IPS-15b (cell line): ENCODE results near the gene ZNF296.

ENCODE experiments used
- H3K27me3 ChIP-seq: one replicate; pipeline ENCODE4 v1.6.1; 2013; ENCODE audit warnings: low read length; ENCODE audit not compliant: control insufficient read depth, insufficient read depth
- H3K36me3 ChIP-seq: one replicate; pipeline ENCODE4 v1.6.1; 2013; ENCODE audit warnings: low read length; ENCODE audit not compliant: control insufficient read depth, insufficient read depth
- H3K4me1 ChIP-seq: one replicate; pipeline ENCODE4 v1.6.1; 2013; ENCODE audit warnings: mild to moderate bottlenecking, low read length; ENCODE audit not compliant: control insufficient read depth, insufficient read depth
- H3K4me3 ChIP-seq: one replicate; pipeline ENCODE4 v1.5.1; 2013; ENCODE audit warnings: low read depth, low read length
- H3K9ac ChIP-seq: one replicate; pipeline ENCODE4 v1.6.1; 2013; ENCODE audit warnings: low read depth, mild to moderate bottlenecking, low read length
- H3K9me3 ChIP-seq: one replicate; pipeline ENCODE4 v1.6.1; 2013; ENCODE audit warnings: mild to moderate bottlenecking, low read length; ENCODE audit not compliant: control insufficient read depth, insufficient read depth

The ZNF296 gene

DNA sequence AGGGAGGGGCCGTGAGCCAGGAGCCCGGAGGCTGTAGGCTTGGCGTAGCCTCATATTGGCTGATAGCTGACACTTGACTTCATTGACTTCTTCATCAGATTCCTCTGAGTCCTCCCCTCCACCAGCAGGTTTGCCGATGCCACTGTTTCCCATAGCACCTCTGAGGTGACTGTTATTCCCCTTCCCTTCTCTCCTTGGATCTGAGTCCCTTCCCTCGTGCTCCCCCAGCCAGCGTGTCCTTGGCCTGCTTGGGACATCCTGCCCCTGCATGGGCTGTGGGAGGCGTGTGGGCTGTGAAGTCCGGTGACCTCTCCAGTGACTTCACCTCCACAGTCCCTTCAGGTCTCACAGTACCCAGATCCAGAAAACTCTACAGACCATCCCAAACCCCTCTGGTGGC is 25.5 kb upstream of the ZNF296 start:
- Histone ChIP-seq H3K9me3 (no peaks in the 10 kb centered on the region), H3K36me3 (peaks cover 2% of the 10 kb centered on the region), H3K4me3 (no peak overlapping the region), H3K9ac (no peak overlapping the region), H3K4me1 (peaks cover 36% of the 10 kb centered on the region), H3K27me3 (no peaks in the 10 kb centered on the region)

DNA sequence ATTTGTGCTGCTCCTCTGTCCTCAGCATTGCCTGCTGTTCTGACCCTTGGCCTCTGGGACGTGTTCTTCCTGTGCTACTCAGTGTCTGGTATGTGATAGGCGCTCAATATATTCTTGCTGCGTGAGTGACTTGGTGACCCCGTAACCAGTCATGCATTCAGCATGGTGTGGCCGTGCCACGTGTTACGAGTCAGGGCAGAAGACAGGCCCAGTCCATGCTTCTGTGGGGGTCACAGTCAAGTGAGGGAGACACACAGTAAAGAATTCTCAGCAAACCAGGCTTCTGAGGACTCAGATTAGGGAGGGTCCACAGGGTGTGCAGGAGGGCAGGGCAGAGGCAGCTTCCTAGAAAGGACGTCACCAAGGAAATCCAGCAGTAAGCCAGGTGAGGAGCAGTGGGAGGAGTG is 24.6 kb upstream of the ZNF296 start:
- no peaks in the 10 kb centered on the region for H3K9me3 ChIP-seq
- peaks cover 36% of the 10 kb centered on the region for H3K4me1 ChIP-seq
- no peak overlapping the region for H3K9ac ChIP-seq
- no peaks in the 10 kb centered on the region for H3K27me3 ChIP-seq
- H3K4me3 ChIP-seq: no peak overlapping the region
- H3K36me3 ChIP-seq: peaks cover 4% of the 10 kb centered on the region

DNA sequence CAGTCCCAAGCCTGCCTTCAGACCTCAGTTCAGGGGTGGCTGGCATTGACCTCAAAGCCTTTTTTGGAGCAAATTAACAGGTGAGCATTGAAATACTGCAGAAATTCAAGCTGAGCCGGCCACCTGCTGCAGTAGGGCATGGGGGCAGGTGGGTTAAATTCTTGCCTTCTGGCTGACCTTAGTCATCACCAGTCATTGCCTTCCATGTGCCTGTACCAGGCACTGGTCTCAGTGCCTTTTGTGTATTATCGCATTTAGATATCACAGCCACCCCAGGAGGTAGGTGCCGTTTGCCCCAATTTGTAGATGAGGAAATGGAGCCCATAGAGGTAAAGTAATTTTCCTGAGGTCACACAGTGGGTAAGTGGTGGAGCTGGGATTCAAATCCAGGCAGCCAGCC is 23.9 kb upstream of the ZNF296 start:
- peaks cover 7% of the 10 kb centered on the region for H3K36me3 ChIP-seq
- no peak overlapping the region for H3K4me3 ChIP-seq
- no peaks in the 10 kb centered on the region for H3K9me3 ChIP-seq
- no peaks in the 10 kb centered on the region for H3K27me3 ChIP-seq
- H3K9ac ChIP-seq: no peak overlapping the region
- H3K4me1 ChIP-seq: peaks cover 36% of the 10 kb centered on the region

DNA sequence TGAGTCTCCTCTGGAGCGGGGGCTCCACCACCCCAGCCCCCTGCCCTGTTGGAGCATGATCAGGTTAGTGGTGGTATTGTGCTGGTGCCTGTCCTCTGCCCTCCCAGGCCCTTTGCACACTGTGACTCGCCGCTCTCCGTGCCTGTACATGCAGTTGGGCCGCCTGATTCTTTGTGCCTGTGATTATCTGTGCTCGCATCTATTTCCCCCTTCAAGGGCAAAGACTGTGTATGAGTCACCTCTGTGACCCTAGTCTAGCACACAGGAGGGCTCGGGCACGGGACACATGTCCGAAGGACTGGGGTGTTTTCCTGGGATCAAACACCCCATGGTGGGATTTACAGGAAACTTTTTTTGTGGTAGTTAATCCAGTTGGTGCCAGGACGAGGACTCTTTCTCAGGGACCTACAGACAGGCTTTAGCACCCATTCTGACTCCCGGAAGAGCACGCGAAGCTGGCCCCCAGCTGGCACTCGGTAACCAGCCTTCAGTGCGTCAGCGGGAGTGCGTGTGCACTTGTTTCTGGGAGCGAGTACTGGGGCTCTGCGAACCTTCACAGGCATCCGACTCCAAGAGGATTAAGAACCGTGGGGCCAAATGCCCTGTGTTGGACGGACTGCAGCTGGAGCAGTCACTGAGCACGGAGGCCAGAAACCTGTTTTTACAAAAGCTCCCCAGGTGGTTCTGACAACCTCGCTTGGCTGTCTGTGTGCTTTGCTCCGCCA is 23.4 kb upstream of the ZNF296 start:
- Histone ChIP-seq H3K4me1 (peaks cover 36% of the 10 kb centered on the region), H3K27me3 (no peaks in the 10 kb centered on the region), H3K36me3 (peaks cover 7% of the 10 kb centered on the region), H3K9ac (no peak overlapping the region), H3K9me3 (no peaks in the 10 kb centered on the region), H3K4me3 (no peak overlapping the region)

DNA sequence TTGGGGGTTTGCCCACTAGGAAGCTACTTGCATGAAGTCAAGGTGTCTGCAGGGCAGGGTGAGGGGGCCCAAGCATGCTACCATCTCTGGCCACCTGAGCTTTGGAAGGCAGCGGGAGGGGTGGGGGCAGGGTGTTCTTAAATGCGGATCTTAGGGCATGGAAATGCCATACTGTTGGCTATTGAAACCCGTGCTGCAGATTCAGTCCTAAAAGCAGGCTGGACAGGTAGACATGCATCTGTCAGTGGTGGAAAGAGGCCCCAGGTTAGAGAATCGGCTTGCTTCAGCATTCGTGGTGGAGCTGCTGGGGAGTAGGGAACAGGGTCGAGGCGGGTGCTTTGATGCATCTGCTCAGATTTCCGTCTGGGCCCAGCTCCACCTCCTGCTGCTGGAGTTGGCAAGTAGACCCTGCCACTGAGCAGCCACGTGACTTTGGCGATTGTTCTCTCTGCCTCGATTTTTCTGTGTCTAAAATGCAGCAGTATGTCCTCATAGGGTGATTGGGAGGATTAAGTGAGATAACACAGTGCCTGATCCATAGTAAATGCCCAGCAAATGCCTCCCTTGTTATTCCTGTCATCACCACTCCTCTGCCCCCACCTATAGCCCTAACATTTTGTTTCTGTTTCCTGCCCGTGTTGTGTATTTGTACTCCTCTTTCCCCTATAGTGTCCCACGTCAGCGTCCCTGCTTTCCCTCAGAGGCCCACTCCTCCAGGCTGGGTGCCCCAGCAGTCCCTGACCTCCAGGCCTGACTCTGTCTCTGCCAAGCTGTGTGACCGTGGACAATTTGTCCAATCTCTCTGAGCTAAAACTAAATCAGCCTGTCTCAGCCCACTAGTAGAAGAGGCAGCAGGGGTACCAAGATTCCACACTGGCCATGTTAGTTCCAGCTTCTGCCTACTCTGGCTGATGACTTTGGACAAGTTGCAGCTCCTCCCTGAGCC is 22.5 kb upstream of the ZNF296 start:
- H3K36me3 ChIP-seq: peaks cover 7% of the 10 kb centered on the region
- H3K9ac ChIP-seq: peak overlapping the region; percentile 49

DNA sequence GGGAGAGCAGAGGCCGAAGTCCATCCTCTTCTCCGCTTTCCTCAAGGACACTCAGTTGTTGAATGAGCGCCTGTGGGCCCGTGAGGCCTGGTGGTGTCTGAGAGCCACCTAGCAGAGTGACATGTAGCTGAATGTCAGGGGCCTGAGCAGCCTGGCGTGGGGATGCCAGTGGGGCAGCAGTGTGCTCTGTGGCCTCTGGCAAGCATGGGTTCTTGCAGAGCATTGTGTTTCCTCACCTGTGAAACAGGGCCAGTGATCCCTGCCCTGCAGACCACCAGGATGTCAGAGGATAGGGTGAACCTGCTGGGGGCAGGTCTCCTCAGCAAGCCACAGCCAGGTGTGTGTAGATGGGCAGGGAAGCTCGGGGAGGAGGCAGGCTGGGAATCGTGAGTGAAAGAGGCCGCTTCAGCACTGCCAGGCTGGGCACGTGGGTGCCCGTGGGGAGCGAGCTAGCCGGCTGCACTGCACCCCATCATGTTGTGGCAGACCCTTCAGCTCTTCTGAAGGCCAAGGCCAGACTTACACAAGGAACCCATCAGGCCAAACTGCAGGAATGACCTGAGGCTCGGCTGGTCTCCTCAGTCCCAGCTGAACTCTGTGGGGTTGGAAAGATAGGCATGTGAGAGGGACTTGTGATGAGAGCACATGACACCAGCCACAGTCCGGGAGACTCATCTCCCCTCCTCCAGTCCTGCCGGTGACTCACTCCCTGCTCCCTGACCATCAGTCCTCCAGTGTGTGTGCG is 21.7 kb upstream of the ZNF296 start:
- peaks cover 7% of the 10 kb centered on the region for H3K36me3 ChIP-seq
- peaks cover 34% of the 10 kb centered on the region for H3K4me1 ChIP-seq
- no peaks in the 10 kb centered on the region for H3K27me3 ChIP-seq
- no peak overlapping the region for H3K4me3 ChIP-seq
- no peaks in the 10 kb centered on the region for H3K9me3 ChIP-seq
- peak overlapping the region; percentile 49 for H3K9ac ChIP-seq

More for the DNA sequence above, 22.5 kb upstream of the ZNF296 start:
- H3K4me3 ChIP-seq: no peak overlapping the region
- H3K4me1 ChIP-seq: peaks cover 37% of the 10 kb centered on the region
- H3K9me3 ChIP-seq: no peaks in the 10 kb centered on the region
- no peaks in the 10 kb centered on the region for H3K27me3 ChIP-seq

DNA sequence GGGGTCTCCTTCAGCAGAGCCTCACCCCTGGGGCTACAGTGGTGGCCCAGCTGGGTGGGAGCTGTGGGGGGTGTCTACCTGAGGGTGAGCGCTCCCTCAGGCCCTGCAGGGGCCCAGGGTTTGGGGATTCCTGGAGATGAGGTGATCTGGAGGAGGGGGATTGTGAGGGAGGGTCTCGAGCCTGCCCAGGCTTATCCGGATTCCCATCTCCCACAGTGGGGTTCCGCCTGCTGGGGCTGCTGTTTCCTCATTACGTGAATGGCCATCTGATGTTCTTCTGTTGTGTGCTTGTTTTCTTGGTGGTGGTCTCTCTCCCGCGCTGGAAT is 21.1 kb upstream of the ZNF296 start:
- Histone ChIP-seq H3K36me3 (peaks cover 6% of the 10 kb centered on the region), H3K27me3 (no peaks in the 10 kb centered on the region), H3K4me3 (no peak overlapping the region), H3K9me3 (no peaks in the 10 kb centered on the region), H3K4me1 (peaks cover 28% of the 10 kb centered on the region), H3K9ac (peak overlapping the region; percentile 49)

DNA sequence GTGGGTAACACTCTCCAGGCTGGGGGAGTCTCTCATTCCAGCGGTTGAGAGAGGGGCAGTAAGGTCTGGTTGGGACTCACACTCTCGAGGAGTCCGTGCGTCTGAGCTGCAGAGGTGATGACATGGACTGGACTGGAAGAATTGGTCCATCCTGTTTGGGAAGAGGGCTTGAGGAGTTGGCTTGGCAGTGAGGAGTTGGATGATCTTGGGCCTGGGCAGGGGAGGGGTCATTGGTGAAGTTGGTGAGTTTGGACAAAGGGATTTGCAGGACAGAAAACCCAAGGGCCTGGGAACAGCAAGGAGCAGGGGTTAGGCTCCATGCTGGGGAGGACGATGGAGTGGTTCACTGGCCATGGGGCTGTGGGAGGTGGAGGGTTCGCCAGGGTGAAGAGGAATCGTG is 20.4 kb upstream of the ZNF296 start:
- Histone ChIP-seq H3K4me3 (no peak overlapping the region), H3K9ac (no peak overlapping the region), H3K4me1 (peaks cover 27% of the 10 kb centered on the region), H3K27me3 (no peaks in the 10 kb centered on the region), H3K36me3 (peaks cover 5% of the 10 kb centered on the region), H3K9me3 (no peaks in the 10 kb centered on the region)

DNA sequence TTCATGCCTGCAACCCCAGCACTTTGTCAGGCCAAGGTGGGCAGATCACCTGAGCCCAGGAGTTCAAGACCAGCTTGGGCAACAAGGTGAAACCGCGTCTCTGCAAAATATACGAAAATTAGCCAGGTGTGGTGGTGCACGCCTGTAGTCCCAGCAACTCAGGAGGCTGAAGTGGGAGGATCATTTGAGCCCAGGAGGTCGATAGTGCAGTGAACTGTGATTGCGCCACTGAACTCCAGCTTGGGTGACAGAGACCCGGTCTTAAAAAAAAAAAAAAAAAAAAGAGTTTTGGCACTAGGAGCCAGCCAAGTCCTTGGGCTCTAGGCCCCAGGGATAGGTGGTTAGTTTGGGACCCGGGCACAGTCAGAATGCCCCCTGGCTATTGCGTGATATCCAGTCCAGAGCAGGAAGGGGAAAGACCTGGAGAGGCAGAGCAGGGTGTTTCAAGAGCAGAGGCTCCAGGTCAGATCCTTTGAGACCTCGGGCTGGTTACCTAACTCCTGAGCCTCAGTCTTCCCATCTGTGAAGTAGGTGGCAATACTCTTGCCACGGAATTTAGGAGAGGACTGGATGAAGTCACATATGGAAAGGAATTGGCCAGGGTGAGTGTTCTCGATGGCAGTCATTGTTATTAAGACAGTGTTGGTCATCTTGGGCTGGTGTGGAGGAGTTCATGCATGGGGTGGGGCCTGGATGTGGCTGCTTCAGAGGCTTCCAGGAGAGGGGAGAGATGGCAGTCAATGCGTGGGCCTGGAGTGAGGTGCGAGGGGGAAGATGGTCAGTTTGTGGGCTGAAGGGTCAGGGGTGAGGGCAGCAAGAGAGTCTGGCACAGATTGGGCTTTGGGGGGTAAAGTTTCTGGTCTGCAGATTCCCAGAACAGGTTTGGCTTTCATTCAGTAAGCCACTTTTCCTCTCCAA is 19.5 kb upstream of the ZNF296 start:
- Histone ChIP-seq H3K36me3 (peaks cover 5% of the 10 kb centered on the region), H3K4me3 (no peak overlapping the region), H3K27me3 (no peaks in the 10 kb centered on the region), H3K9me3 (no peaks in the 10 kb centered on the region), H3K4me1 (peaks cover 27% of the 10 kb centered on the region), H3K9ac (peak overlapping the region; percentile 32)

DNA sequence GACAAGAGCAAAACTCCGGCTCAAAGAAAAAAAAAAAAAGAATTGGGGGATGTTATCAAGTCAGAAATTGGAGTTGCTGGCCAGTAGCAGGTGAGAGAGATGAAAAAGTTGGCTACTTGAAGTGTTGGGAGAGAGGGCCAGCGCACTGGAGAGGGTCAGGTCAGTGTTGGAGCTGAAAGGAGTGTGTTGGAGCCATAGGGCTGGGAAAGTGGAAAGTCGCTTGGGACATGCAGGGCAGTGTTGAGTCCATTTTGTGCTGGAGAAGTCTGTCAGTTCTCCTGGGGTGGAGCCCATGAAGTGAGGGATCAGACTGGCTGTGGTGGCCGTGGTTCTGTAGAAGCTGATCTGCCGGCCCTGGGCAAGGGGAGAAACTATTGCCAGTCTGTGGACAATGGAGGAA is 18.4 kb upstream of the ZNF296 start:
- Histone ChIP-seq H3K9me3 (no peaks in the 10 kb centered on the region), H3K27me3 (no peaks in the 10 kb centered on the region), H3K9ac (no peak overlapping the region), H3K36me3 (peaks cover 5% of the 10 kb centered on the region), H3K4me3 (no peak overlapping the region), H3K4me1 (peaks cover 23% of the 10 kb centered on the region)

DNA sequence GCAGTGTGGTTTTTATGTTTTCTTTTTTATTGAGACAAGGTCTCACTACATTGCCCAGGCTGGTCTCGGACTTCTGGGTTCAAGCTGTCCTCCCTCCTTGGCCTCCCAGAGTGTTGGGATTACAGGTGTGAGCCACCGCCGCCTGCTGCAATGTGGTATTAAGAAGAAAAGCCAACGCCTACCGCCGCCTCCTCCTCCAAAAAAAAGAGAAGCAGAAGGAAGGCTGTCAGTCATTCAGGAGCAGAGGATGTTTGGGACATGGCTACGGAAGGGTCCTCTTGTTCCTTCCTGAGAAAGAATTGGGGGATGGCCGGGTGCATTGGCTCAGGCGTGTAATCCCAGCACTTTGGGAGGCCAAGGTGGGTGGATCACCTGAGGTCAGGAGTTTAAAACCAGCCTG is 17.9 kb upstream of the ZNF296 start:
- H3K9ac ChIP-seq: peak overlapping the region; percentile 91
- peaks cover 19% of the 10 kb centered on the region for H3K4me1 ChIP-seq
- no peaks in the 10 kb centered on the region for H3K9me3 ChIP-seq
- H3K27me3 ChIP-seq: no peaks in the 10 kb centered on the region
- H3K4me3 ChIP-seq: peak overlapping the region; percentile 89
- peaks cover 5% of the 10 kb centered on the region for H3K36me3 ChIP-seq
